HG03159 (cell line): Measurements from ENCODE around the gene NLRC5.
"Not testable (repeated sequence)": the region's sequence is repeated elsewhere in the genome, so short reads cannot be mapped to it uniquely, and the experiment has no call there.

Experiments used
- ATAC-seq: cut with Tn5 transposase; IDR thresholded peaks from one replicate; pipeline ENCODE4 v1.9.1; 2021; ENCODE audit warnings: mild to moderate bottlenecking, moderate library complexity; ENCODE audit not compliant: unreplicated experiment

The NLRC5 gene

GRCh38 chr16:57000271-57001025 lies 11.1 kb downstream of the NLRC5 start:
- ATAC-seq = peak; percentile 41

DNA sequence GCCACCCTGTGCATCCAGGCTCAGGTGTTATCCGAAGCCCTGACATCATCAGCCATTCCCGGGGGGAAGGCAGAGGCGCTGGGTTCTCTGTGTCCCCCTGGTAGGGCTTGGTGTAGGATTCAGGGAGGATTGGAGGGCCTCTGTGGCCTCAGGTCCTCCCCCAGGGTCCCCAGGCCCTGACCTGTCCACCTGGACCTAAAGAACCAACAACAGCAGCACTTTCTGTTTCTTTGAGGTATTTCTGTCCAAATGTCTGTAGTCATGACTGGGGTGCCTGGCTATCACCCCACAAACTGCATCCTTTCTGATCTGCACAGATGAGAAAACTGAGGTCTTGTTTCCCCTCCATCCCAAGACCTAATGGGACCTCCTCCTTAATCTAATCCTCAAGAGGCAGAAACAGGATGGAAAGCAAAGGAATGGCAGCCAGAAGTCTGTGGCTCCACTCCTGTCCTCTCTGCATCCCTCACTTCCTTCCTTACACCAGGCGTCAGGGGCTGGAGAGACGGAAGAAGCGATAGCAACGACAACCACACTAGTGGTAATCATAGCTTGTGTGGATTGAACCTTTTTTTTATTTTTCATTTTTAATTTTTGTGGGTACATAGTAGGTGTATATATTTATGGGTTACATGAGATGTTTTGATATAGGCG lies 11.8 kb downstream of the NLRC5 start:
- ATAC-seq = no peak

- ATAC-seq = no peak
Measured at GRCh38 chr16:57003439-57004386, 14.4 kb downstream of the NLRC5 start.

- no peak for ATAC-seq
Measured at GRCh38 chr16:57004387-57005250, 15.3 kb downstream of the NLRC5 start.

DNA sequence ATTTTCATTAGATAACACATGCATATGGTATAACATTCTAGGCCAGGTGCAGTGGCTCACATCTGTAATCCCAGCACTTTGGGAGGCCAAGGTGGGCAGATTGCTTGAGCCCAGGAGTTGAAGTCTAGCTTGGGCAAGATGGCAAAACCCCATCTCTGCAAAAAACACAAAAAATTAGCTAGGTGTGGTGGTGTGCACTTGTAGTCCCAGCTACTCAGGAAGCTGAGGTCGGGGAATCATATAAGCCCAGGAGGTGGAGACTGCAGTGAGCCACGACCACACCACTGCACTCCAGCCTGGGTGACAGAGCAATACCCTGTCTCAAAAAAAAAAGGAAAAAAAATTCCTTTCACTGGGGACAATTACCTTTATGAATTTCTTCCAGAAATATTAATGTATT lies 16.2 kb downstream of the NLRC5 start:
- not testable (repeated sequence) for ATAC-seq

GRCh38 chr16:57007050-57007449 lies 17.7 kb downstream of the NLRC5 start:
- no peak for ATAC-seq

- no peak for ATAC-seq
Measured at GRCh38 chr16:57007530-57007929, 18.2 kb downstream of the NLRC5 start.

DNA sequence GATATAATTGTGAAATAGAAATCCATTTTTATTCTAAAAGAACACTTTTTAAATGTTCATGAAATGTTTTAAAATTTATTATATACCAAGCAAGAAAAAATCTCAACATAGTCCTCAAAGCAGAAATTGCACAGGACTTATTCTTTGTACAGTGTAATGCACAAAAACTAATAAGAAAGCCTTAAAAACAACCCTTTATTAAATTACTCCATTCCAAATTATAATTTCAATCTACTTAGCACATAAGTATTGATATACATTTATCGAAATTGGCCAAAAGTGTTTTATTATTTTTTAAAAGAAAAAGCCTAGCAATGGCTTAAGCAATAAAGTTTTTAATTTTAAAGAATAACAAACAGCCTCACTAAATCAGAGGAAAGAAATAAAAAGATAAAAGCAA lies 19.1 kb downstream of the NLRC5 start:
- ATAC-seq = no peak

DNA sequence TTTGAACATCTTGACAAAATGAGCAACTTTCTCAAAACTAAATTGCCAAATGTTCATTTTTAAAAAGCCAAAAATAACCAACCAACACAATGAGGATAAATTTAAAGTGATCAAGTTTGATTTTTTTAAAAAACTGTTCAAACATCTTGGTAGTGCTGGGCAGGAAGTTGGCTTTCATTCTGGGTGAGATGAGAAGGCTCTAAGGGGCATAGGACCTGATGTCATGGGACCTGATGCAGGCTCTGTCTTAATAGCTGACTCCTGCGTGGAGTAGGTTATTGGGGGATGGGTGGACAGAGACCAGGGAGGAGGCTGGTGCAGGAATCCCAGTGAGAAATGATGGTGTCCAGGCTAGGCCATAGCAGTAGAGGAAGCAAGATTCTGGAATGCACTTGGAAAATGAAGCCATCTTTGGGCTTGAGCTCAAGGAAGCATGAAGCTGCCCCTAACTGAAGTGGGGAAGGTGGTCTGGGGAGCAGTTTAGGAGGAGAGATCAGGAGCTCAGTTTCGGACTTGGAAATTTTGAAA lies 20.4 kb downstream of the NLRC5 start:
- no peak for ATAC-seq

DNA sequence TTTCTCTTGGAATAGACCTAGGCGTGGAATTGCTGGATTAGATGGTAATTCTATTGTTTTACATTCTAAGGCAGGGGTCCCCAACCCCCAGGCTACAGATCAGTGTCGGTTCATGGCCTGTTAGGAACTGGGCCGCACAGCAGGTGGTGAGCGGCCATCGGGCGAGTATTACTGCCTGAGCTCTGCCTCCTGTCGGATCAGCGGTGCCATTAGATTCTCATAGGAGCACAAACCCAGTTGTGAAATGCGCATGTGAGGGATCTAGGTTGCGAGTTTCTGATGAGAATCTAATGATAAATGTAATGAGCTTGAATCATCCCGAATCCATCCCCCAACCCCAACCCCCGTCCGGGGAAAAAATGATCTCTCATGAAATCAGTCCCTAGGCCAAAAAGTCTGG lies 23.0 kb downstream of the NLRC5 start:
- no peak for ATAC-seq

- ATAC-seq = no peak
Measured at GRCh38 chr16:57013229-57013628, 23.9 kb downstream of the NLRC5 start.

DNA sequence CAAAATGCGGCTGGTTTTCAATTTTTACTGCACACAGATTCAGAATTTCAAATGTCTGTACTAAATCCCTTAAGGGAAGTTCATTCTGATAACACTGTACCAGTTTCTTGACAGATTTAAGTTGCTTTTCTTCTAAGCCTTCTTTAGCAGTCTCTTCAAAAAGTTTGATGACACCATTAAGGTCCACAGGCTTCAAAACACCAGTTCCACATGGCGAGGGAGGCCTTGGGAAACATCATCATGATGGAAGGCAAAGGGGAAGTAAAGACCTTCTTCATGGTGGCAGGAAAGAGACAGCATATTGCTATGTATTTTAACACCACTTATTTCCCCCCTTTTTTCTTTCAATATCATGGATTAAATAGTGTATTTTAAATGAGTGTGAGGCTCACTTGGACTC lies 24.5 kb downstream of the NLRC5 start:
- no peak for ATAC-seq

GRCh38 chr16:57016301-57016700 lies 26.9 kb downstream of the NLRC5 start:
- no peak for ATAC-seq

DNA sequence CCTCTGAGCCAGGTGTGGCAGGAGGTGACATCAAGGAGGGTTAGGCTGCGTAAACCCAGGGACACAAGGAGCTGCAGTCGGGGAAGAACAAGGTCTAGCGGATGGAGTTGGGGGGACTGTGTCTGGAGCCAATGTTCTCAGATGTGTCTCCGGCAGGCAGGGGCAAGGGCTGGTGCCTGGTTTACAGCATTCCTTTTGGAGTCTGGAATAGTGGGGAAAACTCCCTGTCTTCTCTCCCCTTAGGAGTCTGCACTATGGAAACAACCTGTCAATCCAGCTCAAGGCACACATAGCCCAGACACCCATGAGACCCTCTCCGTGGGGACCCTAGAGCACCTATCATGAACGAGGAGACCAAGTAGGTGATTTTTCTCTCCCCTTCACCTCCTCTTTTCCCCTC lies 27.5 kb downstream of the NLRC5 start:
- no peak for ATAC-seq

GRCh38 chr16:57017251-57017650 lies 27.9 kb downstream of the NLRC5 start:
- no peak for ATAC-seq

DNA sequence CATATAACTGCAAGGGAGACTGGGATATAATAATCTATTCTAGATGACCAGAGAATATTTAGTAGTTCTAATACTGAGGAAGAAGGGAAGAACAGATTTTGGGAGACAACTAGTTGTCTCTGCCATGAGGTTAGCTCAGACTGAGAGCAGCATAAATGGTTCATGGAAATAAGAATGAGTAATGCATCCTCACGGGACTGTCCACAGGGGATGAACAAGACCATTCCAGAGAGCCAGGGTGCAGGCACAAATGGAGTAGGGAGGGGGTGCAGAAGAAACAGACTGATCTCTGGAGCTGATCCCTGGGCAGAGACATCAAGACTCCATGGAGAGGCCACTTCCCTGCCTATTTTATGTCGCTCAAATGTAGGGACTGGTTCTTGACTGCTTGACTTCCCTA lies 30.4 kb downstream of the NLRC5 start:
- ATAC-seq = no peak

- ATAC-seq = no peak
Measured at GRCh38 chr16:57020651-57021050, 31.3 kb downstream of the NLRC5 start.

DNA sequence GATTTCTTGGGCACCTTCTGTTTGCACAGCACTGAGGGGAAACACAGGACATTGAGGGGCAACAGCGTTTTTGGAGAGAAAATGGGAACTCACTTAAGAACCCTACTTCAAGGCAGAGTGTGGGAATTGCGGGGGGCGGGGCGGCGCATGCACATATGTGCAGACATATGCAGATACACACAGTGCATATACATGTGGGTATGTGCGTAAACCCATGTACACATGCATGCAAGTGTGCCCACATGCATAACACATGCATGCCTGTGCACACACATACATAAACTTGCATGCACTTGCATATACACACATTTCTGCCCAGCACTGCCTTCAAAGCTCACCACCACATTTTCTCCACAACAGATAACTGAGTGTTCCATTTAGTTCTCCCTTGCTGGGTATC lies 32.4 kb downstream of the NLRC5 start:
- no peak for ATAC-seq

DNA sequence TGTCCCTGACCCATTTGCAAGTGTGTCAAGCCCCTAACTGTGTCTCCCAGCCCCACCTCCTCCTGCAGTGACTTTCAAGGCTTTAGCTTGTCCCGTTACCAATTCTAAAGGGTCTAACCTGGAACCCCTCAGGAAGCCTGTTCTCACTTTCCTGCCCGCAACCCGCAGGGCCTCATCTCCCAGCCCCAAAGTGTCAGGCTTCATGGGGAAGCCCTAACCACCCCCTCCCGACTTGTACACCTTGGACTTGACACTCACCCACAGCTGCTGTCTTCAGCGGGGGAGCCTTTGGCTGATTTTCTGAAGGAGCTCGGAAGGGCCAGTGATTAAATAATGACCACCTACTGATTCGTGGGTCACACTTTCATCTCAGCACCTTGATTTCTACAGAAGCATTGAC lies 33.1 kb downstream of the NLRC5 start:
- no peak for ATAC-seq

GRCh38 chr16:57023541-57024249 lies 34.3 kb downstream of the NLRC5 start:
- no peak for ATAC-seq
